DLD1 (cell line): ENCODE measurements around the gene CPT1A.

Source experiments
- in situ Hi-C: cut with HindIII; loops from 2 replicates; pipeline ENCODE4 v1.10.0; 2017; ENCODE audit warnings: low sequenced_read_pairs

CPT1A gene

DNA sequence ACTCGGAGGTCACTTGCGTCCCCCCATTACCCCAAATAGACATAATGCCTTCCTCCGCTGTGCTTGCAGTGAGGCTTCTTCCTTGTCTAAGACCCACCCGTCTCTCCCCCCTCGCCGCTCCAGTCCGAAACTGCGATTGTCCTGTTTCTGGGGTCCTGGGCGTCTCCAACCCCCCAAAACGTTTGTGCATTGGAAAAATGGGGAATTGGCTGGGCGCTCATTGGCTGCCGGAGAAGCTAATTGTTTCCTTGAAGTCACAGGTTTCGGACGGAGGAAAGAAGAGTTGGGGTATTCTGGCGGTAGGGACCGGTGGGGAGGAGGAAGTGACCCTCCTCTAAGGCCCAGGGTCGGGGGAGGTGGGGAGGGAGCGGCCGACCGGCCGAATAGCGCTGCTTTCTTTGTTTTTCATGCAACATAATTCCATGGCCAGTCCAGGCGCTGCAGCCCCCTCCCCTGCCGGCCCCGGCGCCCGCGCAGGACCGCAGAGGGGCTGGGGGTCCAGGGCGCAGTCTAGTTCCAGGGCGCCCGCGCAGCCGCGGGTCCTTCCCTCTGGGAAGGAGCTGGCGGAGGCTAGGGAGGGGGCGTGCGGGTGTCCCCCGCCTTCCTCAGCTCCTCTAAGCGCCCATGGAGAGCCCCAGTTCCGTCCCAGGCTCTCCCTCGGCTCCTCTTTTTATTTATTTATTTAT lies 12.7 kb upstream of the CPT1A start:
- in situ Hi-C loops, result no loop called here

DNA sequence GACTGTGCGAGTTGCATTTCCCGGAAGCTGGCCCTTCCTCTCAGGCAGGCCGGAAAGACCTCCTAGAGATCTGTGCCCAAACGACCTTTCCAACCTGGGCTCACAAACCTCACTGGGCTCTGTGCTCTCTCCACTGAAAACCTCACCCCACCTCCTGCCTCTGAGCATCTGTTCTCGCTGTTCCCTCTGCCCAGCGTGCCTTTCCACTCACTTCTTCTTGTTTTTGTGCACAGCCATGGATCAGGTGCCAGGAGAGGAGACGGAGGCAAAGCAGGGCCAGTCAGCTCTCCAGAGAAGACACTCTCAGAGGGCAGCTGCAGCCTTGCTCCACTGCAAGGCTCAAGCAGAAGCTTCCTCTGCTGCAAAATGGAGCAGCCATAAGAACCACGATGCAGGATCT lies 10.9 kb upstream of the CPT1A start:
- in situ Hi-C loops, result no loop called here

DNA sequence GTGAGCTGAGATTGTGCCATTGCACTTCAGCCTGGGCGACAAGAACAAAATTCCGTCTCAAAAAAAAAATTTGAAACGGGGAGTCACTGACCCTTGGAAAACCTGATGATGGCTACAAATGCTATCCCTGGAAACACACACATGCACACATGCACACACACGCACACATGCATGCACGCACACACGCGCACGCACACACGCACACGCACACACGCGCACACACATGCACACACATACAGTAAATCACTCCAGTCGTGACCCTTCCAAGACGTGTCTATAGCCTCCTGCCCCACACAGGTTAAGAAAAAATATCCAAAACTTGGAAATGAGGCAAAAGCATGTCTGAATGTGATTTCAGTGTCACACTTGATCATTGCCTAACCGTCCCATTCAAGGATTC lies 6.7 kb upstream of the CPT1A start:
- in situ Hi-C loops, result no loop called here

DNA sequence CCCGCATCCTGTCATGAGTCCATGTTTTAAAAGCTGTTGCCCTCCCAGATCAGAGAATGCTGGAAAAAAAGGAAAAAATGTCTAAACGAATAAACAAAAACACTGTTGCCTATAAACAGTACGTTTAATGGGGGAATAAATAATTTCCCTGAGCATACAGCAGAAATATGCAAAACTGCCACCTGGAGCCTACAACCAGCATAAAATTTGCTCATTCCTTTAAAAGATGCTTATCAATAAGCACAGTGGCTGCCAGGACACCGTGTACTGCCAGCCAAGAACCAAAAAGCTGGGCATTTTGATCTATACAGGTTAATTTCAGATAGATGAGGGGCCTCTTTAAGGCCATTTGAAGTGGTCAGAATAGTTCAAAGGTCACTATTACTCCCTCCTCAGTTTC lies 5.7 kb upstream of the CPT1A start:
- in situ Hi-C loops, result no loop called here

DNA sequence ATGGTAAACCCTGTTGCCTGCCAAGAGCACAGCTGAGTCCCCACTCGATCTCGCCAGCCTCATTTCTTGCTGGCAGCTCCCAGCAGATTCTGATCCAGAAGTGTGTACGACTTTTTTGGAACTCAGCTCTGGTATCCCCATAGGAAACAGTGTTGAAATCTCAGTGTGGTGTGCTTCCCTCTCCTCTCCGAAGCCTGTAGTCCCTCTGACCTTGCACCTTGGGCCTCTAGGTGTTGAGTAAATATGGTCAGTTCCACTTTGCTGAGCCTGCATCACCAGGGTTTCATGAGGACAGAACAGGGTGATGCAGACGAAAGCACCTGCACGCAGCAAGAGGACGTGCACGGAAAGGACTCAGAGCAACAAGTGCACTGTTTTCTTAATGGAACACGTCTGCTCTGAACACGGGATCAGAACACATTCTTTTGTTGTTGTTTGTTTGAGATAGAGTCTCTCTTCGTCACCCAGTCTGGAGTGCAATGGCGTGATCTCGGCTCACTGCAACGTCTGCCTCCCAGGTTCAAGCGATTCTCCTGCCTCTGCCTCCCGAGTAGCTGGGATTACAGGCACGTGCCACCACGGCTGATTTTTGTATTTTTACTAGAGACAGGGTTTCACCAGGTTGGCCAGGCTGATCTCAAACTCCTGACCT lies 3.8 kb upstream of the CPT1A start:
- in situ Hi-C loops, result no loop called here

DNA sequence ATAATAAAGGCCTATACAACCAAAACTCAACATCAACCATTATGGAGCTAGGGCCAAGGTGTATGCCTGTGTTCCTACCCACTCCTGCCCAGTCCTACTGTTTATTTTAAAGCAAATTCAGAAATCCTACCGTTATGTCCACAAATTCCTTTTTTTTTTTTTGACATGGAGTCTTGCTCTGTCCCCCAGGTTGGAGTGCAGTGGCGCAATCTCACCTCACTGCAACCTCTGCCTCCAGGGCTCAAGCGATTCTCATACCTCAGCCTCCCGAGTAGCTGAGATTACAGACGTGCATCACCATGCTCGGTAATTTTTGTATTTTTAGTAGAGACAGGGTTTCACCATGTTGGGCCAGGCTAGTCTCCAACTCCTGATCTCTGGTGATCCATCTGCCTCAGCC lies 3.1 kb upstream of the CPT1A start:
- in situ Hi-C loops, result no loop called here

DNA sequence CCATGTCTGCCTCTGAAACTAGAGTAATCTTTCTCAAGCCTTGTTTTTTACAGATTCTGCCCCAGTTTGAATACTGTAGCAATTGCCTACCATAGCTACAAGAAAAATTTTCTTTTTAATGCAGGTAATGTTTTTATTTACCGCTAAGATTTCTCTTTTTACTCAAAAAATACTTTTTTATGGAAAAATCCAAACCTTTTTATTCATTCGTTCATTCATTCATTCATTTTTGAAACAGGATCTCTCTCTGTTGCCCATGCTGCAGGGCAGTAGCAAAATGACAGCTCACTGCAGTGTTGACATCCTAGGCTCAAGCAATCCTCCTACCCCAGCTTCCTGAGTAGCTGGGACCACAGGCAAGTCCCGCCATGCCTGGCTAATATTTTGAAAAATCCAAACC lies 2.7 kb upstream of the CPT1A start:
- in situ Hi-C loops, result no loop called here

DNA sequence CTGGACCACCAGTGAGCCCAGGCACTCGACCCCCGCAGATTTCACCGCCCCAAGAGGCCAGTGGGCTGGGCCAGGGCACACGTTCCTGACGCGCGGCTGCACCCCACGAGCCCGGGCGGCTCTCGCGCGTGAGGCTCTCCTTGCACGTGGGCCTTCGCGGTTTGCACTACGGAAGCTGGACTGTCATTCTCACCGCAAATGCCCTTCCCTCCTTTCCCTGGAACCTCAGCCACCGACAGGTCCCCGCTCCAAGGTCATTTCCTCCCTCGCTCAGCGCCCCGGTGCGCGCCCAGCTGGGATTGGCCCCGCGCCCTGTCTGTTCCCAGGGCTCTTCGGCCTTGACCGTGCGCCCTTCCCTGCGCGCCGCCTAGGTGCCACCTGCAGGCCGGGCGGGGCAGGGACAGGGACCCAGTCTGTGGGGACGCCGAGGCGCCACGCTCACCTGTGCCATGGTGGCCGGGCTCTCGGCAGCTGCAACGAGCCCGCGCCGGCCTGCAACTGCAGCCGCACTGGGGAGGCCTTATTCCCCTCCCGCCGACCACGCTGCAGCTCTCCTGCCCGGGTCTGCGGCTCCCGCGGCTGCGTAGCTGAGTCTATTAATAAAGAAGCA lies 2.1 kb upstream of the CPT1A start:
- in situ Hi-C loops, result no loop called here

DNA sequence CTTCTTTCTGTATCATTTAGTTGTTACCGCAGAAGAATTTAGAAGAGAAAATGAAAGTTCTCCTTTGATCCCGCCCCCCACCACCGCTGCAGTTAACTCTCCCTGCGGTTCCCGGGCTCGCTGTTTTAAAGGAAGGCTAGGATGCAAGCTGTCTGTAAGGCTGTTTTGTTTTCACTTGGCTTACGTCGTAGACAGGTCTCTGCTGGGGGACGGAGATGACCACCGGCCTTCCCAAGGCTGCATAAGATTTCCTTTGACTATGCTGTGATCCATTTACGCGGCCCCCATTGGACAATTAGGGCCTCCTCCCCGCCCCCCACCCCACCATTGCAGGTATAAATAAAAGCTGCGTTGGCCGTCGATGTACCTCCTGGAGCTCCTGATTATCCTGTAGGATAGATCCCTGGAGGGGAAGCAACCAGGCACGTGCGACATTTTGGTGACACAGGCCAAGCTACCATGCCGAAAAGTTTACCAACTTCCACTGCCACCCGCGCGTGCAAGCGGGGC lies 1.4 kb upstream of the CPT1A start:
- in situ Hi-C loops, result no loop called here

DNA sequence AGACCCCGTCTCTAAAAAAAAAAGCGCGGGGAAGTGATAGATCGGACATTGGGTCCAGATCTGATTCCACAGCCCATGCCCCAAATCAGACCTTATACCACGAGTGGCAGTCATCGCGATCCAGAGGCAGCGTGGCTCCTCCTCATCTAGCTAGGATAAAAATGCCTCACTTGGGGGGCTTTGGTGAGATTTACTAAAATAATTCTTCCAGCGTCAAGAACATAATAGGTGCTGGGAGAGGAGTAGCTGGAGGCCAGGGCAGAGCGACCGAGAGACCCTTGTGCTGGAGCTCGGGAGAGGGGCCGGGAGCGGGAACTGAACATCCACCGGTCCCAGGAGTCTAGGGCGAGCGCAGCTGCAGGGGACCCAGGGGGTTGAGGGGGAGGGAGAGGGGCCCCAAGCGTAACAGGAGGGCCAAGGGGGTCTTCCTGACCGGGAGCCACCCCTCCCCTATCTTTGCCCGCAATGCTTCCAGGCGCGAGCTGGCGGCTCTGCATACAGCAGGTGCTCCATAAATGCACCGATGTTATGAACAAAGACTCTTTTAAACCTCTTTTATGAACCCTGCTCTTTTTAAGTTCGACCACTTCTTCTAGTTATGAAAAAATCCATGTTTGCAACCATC lies 823 bp upstream of the CPT1A start:
- in situ Hi-C loops, result no loop called here

DNA sequence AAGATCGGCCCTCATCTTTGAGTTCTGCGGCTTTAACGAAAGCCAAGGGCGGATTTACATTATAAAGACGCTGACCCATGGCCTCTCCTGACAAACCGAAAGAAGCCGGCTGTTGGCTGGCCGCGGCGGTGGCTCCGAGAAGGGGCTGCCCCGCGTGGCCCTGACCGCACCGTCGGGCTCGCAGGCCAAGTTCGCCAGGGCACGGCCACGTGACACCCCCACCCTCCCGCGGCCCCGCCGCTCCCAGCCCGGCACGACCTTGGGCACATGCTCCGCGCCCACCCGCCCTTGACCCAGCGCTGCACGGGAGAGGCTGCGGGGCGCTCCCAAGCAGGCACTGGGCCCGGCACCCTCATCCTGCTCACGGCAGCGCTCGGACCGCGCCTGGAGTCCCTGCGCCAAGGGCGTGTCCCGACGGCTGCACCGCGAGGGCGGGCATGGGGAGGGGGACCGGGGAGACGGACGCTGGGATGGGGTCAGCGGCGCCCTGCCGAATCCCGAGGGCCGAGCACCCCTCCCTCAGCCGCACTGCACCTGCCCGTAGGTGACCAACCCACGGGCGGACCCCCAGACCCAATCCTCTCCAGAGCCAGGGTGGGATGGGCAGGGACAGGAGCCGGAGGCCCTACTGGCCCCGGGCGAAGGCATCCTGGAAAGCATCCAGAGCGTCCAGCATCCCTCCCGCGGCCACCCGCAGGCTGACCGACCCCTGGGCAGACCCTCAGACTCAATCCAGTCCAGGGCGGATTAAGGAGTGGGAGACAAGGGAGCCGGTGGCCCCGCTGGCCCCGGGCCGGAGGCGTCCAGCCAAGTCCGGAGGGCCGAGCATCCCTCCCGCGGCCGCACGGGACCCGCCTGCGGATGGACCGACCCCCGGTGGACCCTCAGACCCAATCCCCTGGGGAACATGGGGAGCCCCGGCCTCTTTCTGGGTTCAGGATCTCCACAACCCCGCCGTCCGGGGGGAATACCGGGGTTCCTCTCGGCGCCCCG lies 759 bp downstream of the CPT1A start:
- in situ Hi-C loops, result no loop called here

DNA sequence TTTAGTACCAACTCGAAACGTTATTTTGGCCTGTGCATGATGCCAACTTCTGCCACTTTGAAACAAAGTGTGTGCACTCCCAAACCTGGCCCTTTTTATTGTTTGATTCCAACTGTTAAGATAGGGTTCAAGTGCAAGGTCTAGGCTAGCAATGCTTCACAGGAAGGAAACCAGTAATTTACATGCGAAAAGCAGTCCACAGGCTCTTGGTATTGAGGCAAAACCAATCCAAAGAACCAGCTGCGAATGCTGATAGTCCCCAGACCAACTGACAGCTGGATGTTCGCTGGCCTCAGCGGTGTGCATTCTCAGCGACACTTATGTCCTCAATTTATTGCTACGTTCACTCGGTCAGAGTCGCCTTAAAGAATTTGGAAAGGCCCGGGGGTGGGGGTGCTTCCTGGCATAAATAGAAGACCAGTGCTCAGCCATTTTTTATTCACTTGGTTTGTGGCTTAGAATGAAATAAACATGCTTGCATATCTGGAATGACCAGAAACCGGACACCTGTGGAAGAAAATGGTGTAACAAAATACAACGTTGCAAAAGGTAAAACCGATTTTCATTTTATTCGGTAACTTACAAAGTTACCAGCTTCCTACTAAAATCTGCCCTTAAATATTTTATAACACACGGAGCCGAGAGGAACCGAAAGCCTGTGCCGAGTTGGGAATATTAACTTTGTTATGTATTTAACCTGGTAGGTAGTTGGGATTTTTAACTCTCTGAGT lies 1.6 kb downstream of the CPT1A start:
- in situ Hi-C loops, result no loop called here

DNA sequence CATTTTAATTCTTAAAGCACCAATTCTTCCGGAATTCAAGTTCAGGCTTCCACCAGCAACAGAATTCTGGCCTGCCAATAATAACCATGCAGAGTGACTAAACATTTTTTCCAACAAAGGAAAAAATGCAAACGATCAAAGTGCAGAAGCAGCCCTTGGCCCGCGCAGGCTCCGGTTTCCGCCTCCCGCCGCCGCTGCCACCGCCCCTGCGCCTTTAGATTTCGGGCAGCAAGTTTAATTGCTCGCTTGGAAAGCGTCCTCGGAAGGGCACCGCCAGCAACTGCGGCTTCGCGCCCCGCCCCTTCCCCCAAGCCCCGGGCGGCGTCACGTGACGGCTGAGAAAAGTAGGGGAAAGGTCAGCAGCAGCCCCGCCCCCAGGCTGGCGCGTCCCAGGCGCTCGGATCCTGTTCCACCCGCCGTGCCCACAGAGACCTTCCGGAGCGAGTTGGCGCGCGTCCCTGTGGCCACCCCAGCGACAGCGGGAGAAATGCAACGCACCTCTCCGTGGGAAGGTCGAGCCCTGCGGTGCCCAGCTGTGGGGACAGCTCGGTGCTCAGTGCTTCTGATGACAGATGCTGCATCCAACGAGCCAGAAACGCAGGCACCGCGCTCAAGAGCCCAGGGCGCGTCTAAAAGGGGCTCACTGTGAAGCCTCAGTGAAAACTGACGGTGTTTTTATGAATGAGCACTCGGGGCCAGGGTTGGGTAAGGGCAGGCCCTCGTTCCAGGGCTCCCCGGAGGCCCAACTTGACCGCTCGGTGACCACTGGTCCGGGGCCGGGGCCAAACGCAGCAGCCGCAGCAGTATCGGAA lies 2.5 kb downstream of the CPT1A start:
- in situ Hi-C loops, result no loop called here

DNA sequence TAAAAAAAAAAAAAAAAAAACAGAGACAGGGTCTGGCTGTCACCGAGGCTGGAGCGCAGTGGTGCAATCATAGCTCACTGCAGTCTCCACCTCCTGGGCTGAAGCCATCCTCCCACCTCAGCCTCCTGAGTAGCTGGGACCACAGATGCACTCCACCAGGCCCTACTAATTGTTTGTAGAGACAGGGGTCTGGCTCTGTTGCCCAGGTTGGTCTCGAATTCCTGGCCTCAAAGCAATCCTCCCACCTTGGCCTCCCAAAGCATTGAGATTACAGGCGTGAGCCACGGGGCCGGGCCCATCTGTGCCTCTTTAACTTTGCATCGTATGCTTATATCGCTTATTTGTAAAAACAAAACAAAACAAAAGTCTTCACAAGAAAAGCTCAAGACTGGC lies 3.1 kb downstream of the CPT1A start:
- in situ Hi-C loops, result no loop called here

DNA sequence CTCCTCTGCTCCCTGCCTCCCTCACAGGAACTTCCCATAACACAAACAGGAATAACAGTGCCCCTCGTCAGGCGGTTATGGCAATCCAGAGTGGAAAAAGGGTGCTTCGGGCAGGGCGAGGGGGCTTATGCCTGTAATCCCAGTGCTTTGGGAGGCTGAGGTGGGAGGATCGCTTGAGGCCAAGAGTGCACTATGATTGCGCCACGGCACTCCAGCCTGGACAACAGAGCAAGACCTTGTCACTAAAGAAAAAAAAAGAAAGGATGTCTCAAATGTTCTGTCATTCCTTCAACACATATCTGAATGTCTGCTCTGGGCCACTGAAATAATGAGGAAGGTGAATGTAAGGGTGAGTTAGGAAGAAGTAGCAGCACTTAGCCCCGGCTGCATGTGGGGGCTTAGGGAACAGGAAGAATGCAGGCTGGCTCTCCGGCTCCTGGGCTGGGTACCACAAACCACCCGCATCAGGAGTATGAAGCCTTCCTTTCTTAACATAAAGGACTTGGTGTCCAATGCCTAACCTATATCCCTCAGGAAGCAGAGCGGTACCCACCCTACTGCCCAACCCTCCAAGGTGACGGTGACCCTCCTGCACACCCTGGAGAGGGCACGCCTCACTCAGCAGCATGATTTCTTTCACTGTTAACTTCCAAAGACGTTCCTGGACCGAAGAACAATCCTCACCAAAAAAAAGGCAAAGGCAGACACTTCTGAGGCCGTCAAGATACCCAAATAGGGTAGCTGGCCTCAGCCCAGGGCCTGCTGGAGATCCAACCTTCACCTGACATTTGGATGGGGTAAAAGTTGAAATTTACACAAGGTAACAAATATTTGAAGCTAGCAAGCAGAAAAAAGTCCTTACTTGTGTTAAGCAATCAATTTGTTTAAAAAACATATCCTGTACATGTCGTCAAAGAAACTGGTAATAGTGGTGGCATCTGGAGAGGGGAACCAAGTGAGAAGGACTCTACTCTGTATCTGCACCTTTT lies 3.8 kb downstream of the CPT1A start:
- in situ Hi-C loops, result no loop called here

DNA sequence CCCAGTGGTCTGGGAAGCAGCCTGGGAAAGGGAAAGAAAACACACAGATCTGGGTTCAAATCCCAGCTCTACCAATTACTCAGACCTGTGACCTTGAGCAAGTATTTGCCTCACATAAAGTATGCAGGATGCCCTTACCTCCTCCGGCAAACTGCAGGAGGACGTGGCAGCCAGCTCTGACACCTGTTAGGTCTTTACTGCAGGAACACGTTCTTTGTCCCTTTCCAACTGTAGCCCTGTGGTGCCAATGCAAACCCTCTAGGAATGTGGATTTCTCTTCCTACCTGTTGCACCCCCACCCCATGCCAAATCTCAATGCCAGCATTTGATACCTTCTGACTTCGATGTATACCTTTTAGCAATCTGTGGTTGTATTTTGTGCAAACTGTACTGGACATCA lies 6.0 kb downstream of the CPT1A start:
- in situ Hi-C loops, result no loop called here

DNA sequence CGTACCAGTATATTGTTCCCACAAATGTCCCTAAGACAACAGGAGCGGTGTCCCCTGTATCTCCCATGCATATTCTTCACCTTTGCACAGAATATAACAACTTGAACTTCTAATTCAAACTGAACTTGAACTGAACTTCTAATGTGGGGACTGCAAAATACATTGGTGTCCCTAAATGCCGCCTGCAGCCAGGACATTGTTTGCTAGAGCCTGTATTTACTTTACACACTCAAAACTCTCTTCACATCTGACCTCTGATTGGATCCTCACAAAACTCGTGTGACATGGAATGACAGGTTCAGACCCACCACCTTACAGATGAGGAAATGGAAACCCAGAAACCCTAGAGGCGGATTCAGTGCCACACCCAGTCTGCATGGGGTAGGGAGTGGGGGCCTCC lies 6.4 kb downstream of the CPT1A start:
- in situ Hi-C loops, result no loop called here
